Endothelial cell of umbilical vein (primary cell): ENCODE data around the gene MIGA1.

ENCODE experiments used
- EZH2 ChIP-seq: IDR thresholded peaks from 2 replicates; pipeline ENCODE4 v1.6.1; 2012; ENCODE audit warnings: borderline replicate concordance, low read depth, mild to moderate bottlenecking, moderate library complexity, low read length, inconsistent platforms; ENCODE audit not compliant: severe bottlenecking
- FOS ChIP-seq: IDR thresholded peaks from 2 replicates; pipeline ENCODE4 v1.6.1; 2011; ENCODE audit warnings: mild to moderate bottlenecking, low read length, moderate library complexity, borderline replicate concordance; ENCODE audit not compliant: insufficient read depth
- GATA2 ChIP-seq: IDR thresholded peaks from 2 replicates; pipeline ENCODE4 v1.7.0; 2011; ENCODE audit warnings: low read depth, mild to moderate bottlenecking, moderate library complexity, mixed read lengths, low read length; ENCODE audit not compliant: insufficient read length, insufficient read depth
- JUN ChIP-seq: IDR thresholded peaks from 2 replicates; pipeline ENCODE4 v1.6.1; 2011; ENCODE audit warnings: borderline replicate concordance, low read depth; ENCODE audit not compliant: insufficient read length, insufficient read depth
- POLR2A ChIP-seq: IDR thresholded peaks from 2 replicates; pipeline ENCODE4 v1.6.1; 2012; ENCODE audit warnings: low read depth, mild to moderate bottlenecking, control low read depth, low read length
- POLR2AphosphoS5 ChIP-seq: IDR thresholded peaks from 2 replicates; pipeline ENCODE4 v1.6.1; 2012; ENCODE audit warnings: low read depth, mild to moderate bottlenecking, control low read depth, low read length, moderate library complexity; ENCODE audit not compliant: insufficient read depth
- TF ChIP-seq, protein P1 (sequence below), 2 donors: IDR thresholded peaks; 1 replicate in 1 of 2; 2 replicates in 1 of 2; pipeline ENCODE4 v1.5.1; 2011; ENCODE audit warnings: low read length in 2 of 2, mild to moderate bottlenecking in 2 of 2, moderate library complexity in 2 of 2, control low read depth in 1 of 2, inconsistent platforms in 1 of 2, low read depth in 1 of 2; ENCODE audit not compliant: insufficient read depth in 1 of 2; ENCODE audit errors: extremely low read depth in 1 of 2

- TF ChIP-seq FOS = no peak
- TF ChIP-seq EZH2 = no peak
- no peak for TF ChIP-seq POLR2AphosphoS5
- no peak for TF ChIP-seq GATA2
- TF ChIP-seq, protein P1, sequence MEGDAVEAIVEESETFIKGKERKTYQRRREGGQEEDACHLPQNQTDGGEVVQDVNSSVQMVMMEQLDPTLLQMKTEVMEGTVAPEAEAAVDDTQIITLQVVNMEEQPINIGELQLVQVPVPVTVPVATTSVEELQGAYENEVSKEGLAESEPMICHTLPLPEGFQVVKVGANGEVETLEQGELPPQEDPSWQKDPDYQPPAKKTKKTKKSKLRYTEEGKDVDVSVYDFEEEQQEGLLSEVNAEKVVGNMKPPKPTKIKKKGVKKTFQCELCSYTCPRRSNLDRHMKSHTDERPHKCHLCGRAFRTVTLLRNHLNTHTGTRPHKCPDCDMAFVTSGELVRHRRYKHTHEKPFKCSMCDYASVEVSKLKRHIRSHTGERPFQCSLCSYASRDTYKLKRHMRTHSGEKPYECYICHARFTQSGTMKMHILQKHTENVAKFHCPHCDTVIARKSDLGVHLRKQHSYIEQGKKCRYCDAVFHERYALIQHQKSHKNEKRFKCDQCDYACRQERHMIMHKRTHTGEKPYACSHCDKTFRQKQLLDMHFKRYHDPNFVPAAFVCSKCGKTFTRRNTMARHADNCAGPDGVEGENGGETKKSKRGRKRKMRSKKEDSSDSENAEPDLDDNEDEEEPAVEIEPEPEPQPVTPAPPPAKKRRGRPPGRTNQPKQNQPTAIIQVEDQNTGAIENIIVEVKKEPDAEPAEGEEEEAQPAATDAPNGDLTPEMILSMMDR (IDR thresholded peaks at IDR 0.05; ENCODE audit: extremely low read depth in 1 of 2, insufficient read depth in 1 of 2, low read depth in 1 of 2, low read length in 2 of 2) = no peak
- TF ChIP-seq POLR2A = no peak
- no peak for TF ChIP-seq JUN
Measured at GRCh38 chr1:77833521-77834100, 54.2 kb downstream of the MIGA1 start.
